Body of pancreas (tissue), 4 donors: ENCODE data around the gene STX4. TPM values are rescaled to one million over a fixed set of nuclear protein-coding genes. Genes with fewer than 3 reads are reported as not detected.

Experiments used
- ATAC-seq: fragments of 150-250 bp; one replicate; pipeline ENCODE4 v1.9.1; 2016
- DNase-seq, 4 donors: peaks; one replicate each; pipeline ENCODE4 v3.0.0-alpha.2; 2019
- H3K27ac ChIP-seq, 4 donors: fragments of 200-600 bp; sonication (generic); 1 replicate in 3 of 4; 2 replicates in 1 of 4; pipeline versions ENCODE4 v1.5.1 to v1.6.1; 2016 to 2019; ENCODE audit warnings: mild to moderate bottlenecking in 1 of 4, mixed read lengths in 1 of 4, moderate library complexity in 1 of 4
- H3K27me3 ChIP-seq, 2 donors: fragments of 200-600 bp; sonication (generic); one replicate each; pipeline ENCODE4 v1.6.0; 2016; ENCODE audit warnings: mild to moderate bottlenecking in 1 of 2
- H3K36me3 ChIP-seq, 2 donors: fragments of 200-600 bp; sonication (generic); replicated peaks in 1 of 2; 2 replicates each; pipeline ENCODE4 v1.5.1; 2016; ENCODE audit warnings: low read depth in 2 of 2; ENCODE audit not compliant: insufficient read depth in 1 of 2
- H3K4me1 ChIP-seq: fragments of 200-600 bp; sonication (generic); one replicate; pipeline ENCODE4 v1.6.0; 2016
- H3K4me3 ChIP-seq, 2 donors: fragments of 200-600 bp; sonication (generic); 1 replicate in 1 of 2; 2 replicates in 1 of 2; pipeline ENCODE4 v1.5.1; 2016 to 2019
- H3K9me3 ChIP-seq, 3 donors: fragments of 200-600 bp; sonication (generic); 1 replicate in 2 of 3; 2 replicates in 1 of 3; pipeline ENCODE4 v1.5.1; 2016
- POLR2A ChIP-seq, 3 donors: fragments of 450-650 bp; IDR thresholded peaks; one replicate each; pipeline ENCODE4 v1.6.1; 2016; ENCODE audit warnings: antibody characterized with exemption in 3 of 3, mild to moderate bottlenecking in 2 of 3
- WGBS, 2 donors: methylation state at CpG; one replicate each; pipeline ENCODE4 v1.1.5; 2017; 5-methylcytosine and 5-hydroxymethylcytosine counted together
- intact Hi-C: fragments of 100-400 bp; cut with DNase I; formaldehyde crosslinking; loops from one replicate; pipeline ENCODE4 v1.15.1; 2023
- total RNA-seq, 2 donors: library from RNA; depleted of rRNA; stranded (reverse); fragments of >200 nt; gene quantifications; one replicate each; pipeline ENCODE4 v1.1.0, GENCODE V29; 2016
- TF ChIP-seq, protein P1 (sequence below), 7 experiments: fragments of 450-650 bp in 4 of 7; fragments of 200-600 bp in 3 of 7; sonication (generic) in 3 of 7; IDR thresholded peaks; one replicate each; pipeline ENCODE4 v1.5.1; 2016 to 2019; ENCODE audit warnings: antibody characterized with exemption in 7 of 7

STX4 gene
- total RNA-seq, 2 donors from 2014 or later = 25.9 to 38.6 TPM

- intact Hi-C loops = no loop called here
- Histone ChIP-seq H3K4me1 (peaks cover 17% of the 10 kb centered on the region), H3K27me3 (no peaks in the 10 kb centered on the region), H3K4me3 (no peak overlapping the region), H3K27ac (no peak overlapping the region), H3K9me3 (no peaks in the 10 kb centered on the region), H3K36me3 (peaks cover 0 to 2% of the 10 kb centered on the region in 2 donors)
- TF ChIP-seq POLR2A (IDR thresholded peaks at IDR 0.05) = no peak
- TF ChIP-seq, protein P1, sequence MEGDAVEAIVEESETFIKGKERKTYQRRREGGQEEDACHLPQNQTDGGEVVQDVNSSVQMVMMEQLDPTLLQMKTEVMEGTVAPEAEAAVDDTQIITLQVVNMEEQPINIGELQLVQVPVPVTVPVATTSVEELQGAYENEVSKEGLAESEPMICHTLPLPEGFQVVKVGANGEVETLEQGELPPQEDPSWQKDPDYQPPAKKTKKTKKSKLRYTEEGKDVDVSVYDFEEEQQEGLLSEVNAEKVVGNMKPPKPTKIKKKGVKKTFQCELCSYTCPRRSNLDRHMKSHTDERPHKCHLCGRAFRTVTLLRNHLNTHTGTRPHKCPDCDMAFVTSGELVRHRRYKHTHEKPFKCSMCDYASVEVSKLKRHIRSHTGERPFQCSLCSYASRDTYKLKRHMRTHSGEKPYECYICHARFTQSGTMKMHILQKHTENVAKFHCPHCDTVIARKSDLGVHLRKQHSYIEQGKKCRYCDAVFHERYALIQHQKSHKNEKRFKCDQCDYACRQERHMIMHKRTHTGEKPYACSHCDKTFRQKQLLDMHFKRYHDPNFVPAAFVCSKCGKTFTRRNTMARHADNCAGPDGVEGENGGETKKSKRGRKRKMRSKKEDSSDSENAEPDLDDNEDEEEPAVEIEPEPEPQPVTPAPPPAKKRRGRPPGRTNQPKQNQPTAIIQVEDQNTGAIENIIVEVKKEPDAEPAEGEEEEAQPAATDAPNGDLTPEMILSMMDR (IDR thresholded peaks at IDR 0.05) = no peak
- no peak for ATAC-seq
- no peak for DNase-seq
- 70% methylated on average over 12 of the region's 12 CpGs; no CpG with 5 or more reads in 1 of the 2 donors for WGBS, 2 donors
Measured at GRCh38 chr16:30990105-30990504, 43.3 kb upstream of the STX4 start.

GRCh38 chr16:30991052-30991451, 42.3 kb upstream of the STX4 start:
- no peaks in the 10 kb centered on the region for H3K9me3 ChIP-seq
- peaks cover 0 to 2% of the 10 kb centered on the region in 2 donors for H3K36me3 ChIP-seq
- H3K4me1 ChIP-seq = peaks cover 8% of the 10 kb centered on the region
- intact Hi-C loops = no loop called here
- H3K27me3 ChIP-seq = no peaks in the 10 kb centered on the region
- ATAC-seq (no peak), DNase-seq (no peak)
- no peak overlapping the region for H3K4me3 ChIP-seq
- H3K27ac ChIP-seq = no peak overlapping the region
- WGBS, 2 donors = 74% methylated on average over 5 of the region's 8 CpGs; no CpG with 5 or more reads in 1 of the 2 donors
- TF ChIP-seq, protein P1 (IDR thresholded peaks at IDR 0.05) = no peak
- TF ChIP-seq POLR2A (IDR thresholded peaks at IDR 0.05) = no peak

GRCh38 chr16:30992276-30992780, 41.0 kb upstream of the STX4 start:
- intact Hi-C loops = no loop called here
- Histone ChIP-seq H3K4me3 (no peak overlapping the region), H3K9me3 (no peaks in the 10 kb centered on the region), H3K4me1 (peaks cover 9% of the 10 kb centered on the region), H3K27me3 (no peaks in the 10 kb centered on the region), H3K36me3 (peaks cover 0 to 2% of the 10 kb centered on the region in 2 donors), H3K27ac (no peak overlapping the region)
- WGBS, 2 donors = 62 to 77% methylated on average over 6 to 21 of the region's 21 CpGs
- no peak for TF ChIP-seq POLR2A (IDR thresholded peaks at IDR 0.05)
- TF ChIP-seq, protein P1 (IDR thresholded peaks at IDR 0.05) = no peak
- DNase-seq (no peak), ATAC-seq (no peak)

DNA sequence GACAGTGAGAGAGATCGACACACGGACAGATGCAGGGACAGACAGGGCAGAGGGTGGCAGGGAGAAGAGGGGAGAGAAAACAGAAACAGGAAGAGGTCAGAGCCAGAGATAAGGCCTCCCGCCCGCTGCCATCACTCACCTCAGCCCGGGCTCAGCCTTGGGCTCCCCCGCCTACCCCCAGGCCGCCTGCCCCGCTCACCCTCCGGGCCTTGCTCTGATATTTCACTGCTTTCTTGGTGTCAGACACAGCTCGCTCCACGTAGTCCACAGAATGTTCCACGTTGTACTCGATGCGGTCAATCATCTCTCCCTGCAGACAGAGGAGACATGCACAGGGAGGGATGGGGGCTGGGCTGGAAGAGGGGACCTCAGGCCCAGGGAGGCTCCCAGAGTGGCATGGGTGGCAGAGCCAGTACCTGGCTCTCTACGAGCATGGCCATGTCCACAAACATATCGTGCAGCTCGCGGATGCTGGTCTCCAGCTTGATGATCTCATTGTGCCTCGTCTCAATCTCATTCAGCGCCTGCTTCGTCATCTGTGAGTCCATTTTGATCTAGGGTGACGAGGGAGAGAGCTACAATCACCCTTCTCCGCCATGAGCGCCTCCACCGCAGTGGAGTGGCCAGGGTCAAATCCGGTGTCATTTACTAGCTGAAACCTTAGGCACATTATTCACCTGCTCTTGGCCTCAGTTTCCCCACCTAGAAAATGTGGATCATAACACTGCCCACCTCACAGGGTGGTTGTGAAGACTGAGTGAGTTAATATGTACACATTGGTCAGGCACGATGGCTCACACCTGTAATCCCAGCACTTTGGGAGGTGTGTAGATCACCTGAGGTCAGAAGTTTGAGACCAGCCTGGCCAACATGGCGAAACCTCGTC, 40.2 kb upstream of the STX4 start:
- WGBS, 2 donors = 67 to 81% methylated on average over 26 to 28 of the region's 29 CpGs
- ATAC-seq (no peak), DNase-seq (no peak)
- TF ChIP-seq POLR2A (IDR thresholded peaks at IDR 0.05) = no peak
- TF ChIP-seq, protein P1 (IDR thresholded peaks at IDR 0.05) = no peak
- intact Hi-C loops = no loop called here
- peaks cover 0 to 2% of the 10 kb centered on the region in 2 donors for H3K36me3 ChIP-seq
- no peak overlapping the region for H3K4me3 ChIP-seq
- H3K27me3 ChIP-seq = no peaks in the 10 kb centered on the region
- no peaks in the 10 kb centered on the region for H3K9me3 ChIP-seq
- peaks cover 17% of the 10 kb centered on the region for H3K4me1 ChIP-seq
- no peak overlapping the region for H3K27ac ChIP-seq
